GM18867 (cell line): ENCODE measurements around the gene BRD9.
"Not testable (repeated sequence)": the region's sequence is repeated elsewhere in the genome, so short reads cannot be mapped to it uniquely, and the experiment has no call there.

Source experiments
- ATAC-seq: cut with Tn5 transposase; IDR thresholded peaks from one replicate; pipeline ENCODE4 v1.9.1; 2021; ENCODE audit warnings: mild to moderate bottlenecking, moderate library complexity; ENCODE audit not compliant: unreplicated experiment

The BRD9 gene

DNA sequence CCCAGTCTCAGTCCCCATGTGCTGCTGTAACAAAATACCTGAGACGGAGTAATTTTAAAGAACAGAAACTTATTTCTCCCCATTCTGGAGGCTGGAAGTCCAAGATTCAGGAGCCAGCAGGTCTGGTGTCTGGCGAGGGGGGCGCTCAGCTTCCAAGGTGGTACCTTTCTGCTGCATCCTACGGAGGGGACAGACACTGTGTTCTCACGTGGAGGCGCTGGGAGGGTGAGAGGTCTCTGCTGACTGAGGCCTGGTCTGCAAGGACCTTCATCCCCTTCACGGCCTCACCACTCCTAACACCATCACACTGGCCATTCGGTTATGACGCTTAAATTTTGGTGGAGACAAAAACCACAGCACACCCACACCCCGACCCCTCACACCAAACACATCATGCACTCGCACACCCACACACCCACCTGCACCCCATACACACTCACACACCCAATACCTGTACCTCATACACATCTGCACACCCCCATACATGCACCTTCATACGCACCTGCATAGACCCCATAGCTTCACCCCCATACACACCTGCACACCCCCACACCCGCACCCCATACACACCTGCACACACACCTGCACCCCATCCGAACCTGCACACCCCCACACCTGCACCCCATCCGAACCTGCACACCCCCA is 32.0 kb downstream of the BRD9 start:
- no peak for ATAC-seq

DNA sequence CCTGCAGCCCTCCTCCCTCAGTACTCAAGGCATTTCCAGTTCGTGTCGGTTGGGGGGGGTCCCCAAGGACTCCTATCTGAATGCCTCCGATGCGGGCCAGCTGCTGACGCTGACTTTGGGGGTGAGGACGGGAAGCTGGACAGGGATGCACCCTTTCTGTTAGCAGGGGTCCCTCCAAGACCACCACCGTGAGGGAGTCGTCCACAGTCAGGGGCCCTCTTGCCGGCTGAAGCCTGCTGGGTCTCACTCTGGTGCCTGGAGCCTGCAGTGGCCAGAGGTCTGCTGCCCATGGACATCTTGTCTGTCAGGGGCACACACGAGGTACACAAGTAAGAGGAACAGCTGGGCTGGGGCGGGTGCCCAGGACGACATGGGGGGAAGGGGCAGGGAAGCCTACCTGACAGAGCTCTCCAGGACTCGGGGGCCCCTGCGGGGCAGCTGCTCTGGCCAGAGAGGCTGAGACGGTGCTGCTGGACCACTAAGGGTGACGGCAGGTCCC is 32.8 kb downstream of the BRD9 start:
- no peak for ATAC-seq

DNA sequence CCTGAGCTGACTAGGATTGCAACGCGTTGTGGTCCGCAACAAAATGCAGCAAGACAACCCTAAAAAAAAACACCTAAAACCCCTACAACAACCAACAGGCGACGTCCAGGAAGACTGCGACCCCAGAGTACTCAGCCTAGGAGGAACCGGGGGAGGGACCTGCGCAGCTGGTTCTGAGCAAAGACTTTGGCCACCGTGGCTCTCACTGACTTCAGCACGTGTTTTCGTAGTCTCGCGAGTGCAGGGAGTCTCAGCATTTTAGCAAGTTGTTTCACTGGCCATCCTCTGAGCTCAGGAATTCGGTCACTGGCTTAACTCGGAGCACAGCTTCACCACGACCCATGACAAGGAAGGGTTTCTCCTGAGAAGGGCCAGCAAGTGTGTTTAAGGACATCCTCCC is 33.2 kb downstream of the BRD9 start:
- ATAC-seq, result no peak

DNA sequence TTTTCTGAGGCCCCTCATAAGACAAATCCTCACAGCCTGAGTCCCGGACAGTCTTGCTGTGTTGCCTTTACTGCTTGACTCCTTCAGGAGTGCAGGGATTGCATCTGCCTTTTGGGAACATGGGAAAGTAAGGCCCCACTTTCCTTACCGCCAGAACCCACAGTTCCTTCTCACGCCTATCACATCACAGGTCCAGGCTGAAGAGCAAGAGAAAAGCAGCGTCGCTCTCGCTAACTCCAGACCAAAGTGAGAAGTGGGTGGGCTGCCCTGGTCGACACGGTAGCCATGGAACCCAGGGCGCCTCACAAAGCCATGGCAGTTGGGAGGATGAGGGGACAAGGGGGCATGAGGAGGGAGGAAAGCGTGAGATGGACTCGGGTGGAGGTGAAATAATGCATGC is 33.9 kb downstream of the BRD9 start:
- no peak for ATAC-seq

DNA sequence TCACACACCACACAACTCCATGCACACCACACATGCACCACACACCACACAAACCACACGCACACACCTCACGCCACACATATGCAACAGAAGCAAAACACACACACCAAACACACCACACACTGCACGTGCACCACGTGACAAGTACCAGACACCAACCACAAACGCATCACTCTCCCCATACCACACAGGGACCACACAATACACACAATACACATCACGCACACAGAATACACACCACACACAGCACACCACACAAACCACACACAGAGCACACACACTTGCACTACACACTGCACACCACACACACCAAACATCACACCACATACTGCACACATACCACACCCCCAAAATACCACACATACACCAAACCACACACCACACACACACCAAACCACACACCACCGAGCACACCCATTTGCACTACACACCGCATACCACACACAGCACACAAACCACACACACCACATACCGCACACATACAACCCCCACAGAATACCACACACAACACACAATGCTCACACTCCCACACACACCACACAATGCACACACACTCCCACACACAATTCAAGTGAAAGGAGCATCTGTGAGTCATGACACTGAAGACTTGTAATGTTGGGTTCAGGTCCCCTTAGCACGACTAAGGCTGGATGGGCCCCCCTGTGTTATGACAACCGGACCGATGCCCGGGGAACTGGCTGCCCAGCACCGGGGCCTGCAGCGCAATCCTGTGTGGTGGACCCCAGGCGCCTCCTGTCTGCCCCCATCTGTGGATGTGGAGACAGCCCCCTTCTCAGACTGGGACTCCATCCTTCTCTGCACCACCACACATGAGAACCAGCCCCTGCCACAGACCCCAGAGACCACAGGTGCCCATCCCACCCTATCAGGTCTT is 35.8 kb downstream of the BRD9 start:
- ATAC-seq, result no peak

DNA sequence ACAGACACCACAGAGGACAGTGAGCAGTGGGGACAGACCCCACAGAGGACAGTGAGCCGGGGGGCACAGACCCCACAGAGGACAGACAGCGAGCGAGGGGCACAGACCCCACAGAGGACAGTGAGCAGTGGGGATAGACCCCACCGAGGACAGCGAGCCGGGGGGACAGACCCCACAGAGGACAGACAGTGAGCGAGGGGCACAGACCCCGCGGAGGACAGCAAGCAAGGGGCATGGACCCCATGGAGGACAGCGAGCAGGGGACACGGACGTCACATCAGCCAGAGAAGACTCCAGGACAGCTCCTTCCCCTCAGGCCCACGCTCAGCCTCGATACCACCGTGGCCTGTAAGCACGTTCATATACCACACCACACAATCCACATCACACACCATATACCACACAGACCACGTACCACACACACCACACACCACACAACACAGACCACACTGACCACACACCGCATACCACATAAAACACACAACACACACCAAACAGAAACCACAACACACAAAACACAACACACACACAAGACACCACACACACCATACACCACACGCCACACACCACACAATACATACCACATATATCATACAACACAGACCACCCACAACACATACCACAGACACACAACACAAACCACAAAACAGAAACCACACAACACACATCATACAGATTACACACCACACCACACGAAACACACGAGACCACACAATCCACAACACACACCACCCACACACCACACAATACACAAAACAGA is 36.6 kb downstream of the BRD9 start:
- ATAC-seq, result no peak

DNA sequence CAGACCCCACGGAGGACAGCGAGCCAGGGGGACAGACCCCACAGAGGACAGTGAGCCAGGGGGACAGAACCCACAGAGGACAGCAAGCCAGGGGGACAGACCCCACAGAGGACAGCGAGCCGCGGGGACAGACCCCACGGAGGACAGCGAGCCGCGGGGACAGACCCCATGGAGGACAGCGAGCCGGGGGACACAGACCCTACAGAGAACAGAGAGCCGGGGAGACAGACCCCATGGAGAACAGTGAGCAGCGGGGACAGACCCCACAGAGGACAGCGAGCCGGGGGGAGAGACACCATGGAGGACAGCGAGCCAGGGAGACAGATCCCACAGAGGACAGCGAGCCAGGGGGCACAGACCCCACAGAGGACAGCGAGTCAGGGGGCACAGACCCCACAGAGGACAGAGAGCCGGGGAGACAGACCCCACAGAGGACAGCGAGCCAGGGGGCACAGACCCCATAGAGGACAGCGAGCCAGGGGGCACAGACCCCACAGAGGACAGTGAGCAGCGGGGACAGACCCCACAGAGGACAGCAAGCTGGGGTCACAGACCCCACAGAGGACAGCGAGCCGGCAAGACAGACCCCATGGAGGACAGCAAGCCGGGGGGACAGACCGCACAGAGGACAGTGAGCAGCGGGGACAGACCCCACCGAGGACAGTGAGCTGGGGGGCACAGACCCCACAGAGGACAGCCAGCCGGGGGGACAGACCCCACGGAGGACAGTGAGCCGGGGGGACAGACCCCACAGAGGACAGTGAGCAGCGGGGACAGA is 37.4 kb downstream of the BRD9 start:
- no peak for ATAC-seq

DNA sequence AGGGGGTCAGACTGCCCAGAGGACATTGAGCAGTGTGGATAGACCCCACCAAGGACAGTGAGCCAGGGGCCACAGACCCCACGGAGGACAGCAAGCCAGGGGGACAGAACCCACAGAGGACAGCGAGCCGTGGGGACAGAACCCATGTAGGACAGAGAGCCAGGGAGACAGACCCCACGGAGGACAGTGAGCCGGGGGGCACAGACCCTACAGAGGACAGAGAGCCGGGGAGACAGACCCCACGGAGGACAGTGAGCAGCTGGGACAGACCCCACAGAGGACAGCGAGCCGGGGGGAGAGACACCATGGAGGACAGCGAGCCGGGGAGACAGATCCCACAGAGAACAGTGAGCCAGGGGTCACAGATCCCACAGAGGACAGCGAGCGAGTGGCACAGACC is 38.4 kb downstream of the BRD9 start:
- no peak for ATAC-seq

DNA sequence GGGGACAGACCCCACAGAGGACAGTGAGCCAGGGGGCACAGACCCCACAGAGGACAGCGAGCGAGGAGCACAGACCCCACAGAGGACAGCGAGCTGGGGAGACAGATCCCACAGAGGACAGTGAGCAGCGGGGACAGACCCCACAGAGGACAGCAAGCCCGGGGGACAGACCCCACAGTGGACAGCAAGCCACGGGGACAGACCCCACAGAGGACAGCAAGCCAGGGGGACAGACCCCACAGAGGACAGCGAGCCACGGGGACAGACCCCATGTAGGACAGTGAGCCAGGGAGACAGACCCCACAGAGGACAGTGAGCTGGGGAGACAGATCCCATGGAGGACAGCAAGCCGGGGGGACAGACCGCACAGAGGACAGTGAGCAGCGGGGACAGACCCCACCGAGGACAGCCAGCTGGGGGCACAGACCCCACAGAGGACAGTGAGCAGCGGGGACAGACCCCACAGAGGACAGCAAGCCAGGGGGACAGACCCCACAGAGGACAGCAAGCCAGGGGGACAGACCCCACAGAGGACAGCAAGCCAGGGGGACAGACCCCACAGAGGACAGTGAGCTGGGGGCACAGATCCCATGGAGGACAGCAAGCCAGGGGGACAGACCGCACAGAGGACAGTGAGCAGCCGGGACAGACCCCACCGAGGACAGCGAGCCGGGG is 39.0 kb downstream of the BRD9 start:
- ATAC-seq, result not testable (repeated sequence)

DNA sequence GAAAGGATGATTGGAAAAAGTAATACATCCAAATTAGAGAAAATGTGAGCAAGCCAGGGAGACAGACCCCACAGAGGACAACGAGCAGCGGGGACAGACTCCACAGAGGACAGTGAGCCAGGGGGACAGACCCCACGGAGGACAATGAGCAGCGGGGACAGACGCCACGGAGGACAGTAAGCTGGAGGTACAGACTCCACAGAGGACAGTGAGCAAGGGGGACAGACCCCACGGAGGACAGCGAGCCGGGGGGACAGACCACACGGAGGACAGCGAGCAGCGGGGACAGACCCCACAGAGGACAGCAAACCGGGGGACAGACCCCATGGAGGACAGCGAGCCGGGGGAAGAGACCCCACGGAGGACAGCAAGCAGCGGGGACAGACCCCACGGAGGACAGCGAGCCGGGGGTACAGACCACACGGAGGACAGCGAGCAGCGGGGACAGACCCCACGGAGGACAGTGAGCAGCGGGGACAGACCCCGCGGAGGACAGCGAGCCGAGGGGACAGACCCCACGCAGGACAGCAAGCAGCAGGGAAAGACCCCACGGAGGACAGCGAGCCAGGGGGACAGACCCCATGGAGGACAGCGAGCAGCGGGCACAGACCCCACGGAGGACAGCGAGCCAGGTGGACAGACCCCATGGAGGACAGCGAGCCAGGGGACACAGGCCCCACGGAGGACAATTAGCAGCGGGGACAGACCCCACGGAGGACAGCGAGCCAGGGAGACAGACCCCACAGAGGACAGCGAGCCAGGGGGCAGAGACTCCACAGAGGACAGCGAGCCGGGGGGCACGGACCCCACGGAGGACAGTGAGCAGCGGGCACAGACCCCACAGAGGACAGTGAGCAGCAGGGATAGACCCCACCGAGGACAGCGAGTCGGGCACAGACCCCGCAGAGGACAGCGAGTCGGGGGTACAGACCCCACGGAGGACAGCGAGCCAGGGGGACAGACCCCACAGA is 39.9 kb downstream of the BRD9 start:
- ATAC-seq, result no peak

DNA sequence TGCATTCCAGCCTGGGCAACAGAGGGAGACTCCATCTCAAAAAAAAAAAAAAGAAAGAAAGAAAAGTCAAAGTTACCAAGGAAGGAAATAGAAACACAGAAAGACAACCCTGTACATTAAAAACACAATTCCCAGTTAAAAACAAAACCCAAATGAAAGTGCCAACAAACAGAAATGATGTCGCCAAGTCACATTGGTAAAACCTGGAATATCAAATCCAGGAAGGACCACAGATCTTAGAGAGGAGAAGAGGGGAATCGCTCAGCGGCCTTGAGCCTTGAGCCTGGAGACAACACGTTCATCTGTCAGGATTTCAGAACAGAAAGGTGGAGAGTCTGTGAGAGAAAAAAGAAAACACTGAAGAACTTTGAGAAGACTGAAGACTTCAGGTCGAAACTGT is 40.6 kb downstream of the BRD9 start:
- no peak for ATAC-seq

DNA sequence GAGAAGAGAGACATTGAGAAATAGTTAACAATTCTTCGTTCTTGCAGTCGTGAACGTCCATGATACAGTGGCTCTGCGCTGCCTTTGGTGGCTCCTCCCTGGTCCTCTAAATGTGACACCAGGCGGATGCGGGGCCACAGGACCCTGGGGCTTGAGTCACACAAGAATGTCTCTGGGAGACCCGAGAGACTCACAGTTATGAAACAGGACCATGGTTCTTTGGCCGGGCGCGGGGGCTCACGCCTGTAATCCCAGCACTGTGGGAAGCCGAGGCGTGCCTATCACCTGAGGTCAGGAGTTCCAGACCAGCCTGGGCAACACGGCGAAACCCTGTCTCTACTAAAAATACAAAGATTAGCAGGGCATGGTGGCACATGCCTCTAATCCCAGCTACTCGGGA is 41.0 kb downstream of the BRD9 start:
- ATAC-seq, result no peak

DNA sequence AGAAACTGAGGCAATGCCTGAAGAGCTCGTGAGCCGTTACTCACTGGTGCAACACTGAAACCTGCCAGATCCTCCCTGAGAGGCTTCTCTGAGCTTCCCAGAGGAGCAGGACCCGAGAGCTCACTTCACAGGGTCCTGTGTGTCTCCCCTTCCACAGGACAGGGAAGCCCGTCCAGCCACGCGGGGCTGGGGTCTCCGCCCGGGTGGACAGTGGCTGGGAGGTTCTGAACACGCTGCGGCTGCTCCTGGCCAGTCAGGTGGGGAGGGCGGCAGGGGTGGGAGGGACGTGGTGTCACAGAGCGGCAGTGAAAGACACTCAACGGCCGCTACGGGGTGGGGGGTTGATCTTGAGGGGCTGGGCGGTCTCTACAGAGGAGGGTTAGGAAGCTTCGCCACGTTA is 41.5 kb downstream of the BRD9 start:
- ATAC-seq, result no peak

DNA sequence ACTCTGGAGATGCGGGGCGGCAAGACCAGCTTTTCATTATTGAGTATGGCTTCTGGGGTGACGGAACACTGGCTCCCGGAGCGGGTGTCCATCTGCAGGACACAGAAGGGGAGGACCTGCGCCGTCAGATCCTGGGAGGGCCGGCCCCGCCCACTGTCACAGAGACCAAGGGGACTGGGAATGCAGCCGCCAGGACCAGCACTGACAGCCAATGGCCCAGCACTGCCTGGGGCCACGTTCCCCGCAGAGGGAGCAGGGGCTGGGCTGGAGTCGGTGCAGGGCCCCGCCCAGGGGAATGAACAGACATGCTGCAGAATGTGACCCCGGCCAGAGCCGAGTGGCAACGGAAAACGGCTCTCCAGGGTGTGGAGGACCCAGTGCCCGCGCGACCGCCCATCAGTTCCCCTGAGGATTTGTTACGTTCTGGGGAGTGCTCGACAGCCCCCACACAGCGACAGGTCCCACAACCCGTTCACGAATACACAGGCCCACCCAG is 42.0 kb downstream of the BRD9 start, which contains the start of gene ZDHHC11:
TSS of gene ZDHHC11 (minus strand) at position 476 of the 496 bp plus-strand sequence. CDS start at position 92, 384 bp downstream.
- ATAC-seq, result no peak

DNA sequence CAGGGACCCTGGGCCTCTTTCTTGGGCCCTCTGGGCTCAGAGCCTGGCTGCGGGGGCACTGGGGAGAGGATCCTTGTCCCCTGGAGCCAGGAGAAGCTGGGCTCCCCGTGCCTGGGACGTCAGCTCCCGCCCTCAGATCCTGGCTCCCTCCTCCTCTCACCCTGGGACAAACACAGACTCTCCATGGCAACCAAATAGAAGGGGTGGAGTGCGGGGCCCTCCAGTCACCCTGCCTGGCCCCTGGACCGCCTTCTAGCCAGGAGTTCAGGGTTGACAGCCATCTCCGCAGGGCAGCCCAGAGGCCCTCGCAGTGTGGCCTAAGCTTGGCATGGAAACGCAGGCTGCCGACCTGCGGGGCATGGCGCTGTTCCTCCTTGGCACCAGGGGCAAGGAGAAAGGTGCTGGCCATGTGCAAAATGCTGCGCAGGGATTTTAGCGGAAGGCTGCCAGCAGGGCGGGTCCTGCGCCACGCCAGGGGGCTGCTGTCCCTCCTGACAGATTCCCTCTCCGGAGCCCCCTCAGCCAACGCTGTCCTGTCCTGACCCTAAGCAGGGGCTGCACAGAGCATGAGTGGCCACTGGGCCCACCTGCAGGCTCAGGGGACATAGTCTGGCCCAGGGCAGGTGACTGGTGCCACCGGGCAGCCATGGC is 42.8 kb downstream of the BRD9 start:
- ATAC-seq, result no peak

DNA sequence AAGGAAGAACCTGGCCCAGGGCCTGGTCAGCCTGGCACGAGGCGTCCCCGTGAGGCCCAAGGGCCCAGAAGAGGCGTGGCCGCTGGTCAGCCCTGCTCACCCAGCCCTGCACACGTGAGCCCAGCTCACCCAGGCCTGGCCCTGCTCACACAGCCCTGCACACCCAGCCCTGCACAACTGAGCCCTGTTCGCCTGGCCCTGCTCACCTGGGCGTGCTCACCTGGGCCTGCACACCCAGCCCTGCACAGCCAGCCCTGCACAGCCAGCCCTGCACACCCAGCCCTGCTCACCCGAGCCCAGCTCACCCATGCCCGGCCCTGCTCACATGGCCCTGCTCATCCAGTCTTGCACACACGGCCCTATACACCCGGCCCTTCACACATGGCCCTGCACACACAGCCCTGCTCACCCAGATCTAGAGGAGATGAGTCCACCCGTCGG is 43.9 kb downstream of the BRD9 start:
- ATAC-seq, result no peak

DNA sequence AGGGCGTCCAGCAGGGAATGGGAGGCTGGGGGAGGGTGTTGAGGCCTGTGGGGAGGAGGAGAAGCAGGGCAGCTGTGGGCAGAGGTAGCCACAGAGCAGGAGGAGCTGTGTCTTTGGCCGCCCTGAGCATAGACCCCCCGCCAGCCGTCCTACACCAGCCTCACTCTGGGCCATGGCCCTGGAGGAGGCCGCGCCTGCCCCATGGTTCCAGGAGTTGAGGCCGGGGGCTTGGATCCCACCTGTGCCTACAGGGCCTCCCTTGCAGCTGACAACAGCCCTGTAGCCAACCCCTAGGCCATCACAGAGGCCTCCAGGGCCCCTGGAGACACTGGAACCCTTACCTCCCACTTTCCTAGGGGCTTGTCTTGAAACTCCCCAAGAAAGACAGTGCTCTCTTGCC is 44.9 kb downstream of the BRD9 start:
- not testable (repeated sequence) for ATAC-seq

DNA sequence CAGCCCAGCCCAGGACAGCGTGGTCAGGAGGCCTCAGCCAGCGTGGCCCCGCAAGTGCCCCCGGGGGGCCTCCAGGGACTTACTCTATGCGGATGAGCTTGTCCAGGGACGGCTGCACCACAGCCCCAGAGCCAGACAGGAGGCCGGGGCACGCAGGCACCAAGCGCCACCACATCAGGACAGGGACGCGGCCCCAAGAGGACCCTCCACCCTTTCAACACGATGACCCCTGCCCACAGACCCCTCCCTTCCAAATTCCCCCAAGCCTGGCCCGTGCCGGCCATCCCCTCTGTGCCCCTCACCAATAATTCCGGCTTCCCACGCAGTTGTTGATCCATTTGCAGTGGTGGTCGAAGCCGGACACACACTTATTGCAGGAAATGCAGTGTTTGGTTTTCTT is 45.4 kb downstream of the BRD9 start:
- ATAC-seq, result not testable (repeated sequence)
